ENCODE results near the gene KIR2DL4.
"Not testable (repeated sequence)": the region's sequence is repeated elsewhere in the genome, so short reads cannot be mapped to it uniquely, and the experiment has no call there.

DNA sequence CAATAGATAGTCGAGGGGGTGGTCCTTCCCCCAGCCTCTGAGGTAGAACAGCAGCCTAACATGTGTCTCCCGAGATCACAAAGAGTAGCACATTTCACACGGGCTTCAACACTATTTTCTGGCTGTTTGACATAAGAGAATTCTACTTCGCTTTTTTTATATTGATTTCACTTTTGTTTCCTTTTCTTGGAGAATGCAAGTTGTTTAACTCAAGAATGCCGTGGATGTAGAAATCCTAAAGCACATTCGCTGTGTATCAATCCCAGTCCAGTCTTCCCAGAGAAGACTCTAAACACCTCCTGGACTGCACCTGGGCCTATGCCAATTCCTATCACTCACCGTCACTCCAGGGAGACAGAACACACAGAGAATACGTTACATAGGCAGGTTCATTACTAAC, 24.7 kb downstream of the KIR2DL4 start:
- TF ChIP-seq, protein P1, sequence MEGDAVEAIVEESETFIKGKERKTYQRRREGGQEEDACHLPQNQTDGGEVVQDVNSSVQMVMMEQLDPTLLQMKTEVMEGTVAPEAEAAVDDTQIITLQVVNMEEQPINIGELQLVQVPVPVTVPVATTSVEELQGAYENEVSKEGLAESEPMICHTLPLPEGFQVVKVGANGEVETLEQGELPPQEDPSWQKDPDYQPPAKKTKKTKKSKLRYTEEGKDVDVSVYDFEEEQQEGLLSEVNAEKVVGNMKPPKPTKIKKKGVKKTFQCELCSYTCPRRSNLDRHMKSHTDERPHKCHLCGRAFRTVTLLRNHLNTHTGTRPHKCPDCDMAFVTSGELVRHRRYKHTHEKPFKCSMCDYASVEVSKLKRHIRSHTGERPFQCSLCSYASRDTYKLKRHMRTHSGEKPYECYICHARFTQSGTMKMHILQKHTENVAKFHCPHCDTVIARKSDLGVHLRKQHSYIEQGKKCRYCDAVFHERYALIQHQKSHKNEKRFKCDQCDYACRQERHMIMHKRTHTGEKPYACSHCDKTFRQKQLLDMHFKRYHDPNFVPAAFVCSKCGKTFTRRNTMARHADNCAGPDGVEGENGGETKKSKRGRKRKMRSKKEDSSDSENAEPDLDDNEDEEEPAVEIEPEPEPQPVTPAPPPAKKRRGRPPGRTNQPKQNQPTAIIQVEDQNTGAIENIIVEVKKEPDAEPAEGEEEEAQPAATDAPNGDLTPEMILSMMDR (IDR thresholded peaks at IDR 0.05), result not testable (repeated sequence)
- not testable (repeated sequence) for TF ChIP-seq POLR2A, EP300 (IDR thresholded peaks at IDR 0.05)
